ENCODE results near the gene SMCO1. TPM values are rescaled to one million over a fixed set of nuclear protein-coding genes. Genes with fewer than 3 reads are reported as not detected.

The SMCO1 gene
- polyA plus RNA-seq, 1 of the 3 experiments (the other 2 are of a cell fraction): not detected

GRCh38 chr3:196501316-196502044 is 13.7 kb downstream of the SMCO1 start (continued):
- TF ChIP-seq, protein P1, sequence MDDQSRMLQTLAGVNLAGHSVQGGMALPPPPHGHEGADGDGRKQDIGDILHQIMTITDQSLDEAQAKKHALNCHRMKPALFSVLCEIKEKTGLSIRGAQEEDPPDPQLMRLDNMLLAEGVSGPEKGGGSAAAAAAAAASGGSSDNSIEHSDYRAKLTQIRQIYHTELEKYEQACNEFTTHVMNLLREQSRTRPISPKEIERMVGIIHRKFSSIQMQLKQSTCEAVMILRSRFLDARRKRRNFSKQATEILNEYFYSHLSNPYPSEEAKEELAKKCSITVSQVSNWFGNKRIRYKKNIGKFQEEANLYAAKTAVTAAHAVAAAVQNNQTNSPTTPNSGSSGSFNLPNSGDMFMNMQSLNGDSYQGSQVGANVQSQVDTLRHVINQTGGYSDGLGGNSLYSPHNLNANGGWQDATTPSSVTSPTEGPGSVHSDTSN (IDR thresholded peaks at IDR 0.05): no peak
- no peak for TF ChIP-seq RXRA (IDR thresholded peaks at IDR 0.05; ENCODE audit: borderline replicate concordance, low read depth)

- CTCF ChIA-PET: no interaction called here
- Histone ChIP-seq H3K9ac (peak overlapping the region; percentile 96; the same call in 1 of the 2 replicates), H4K20me1 (ENCODE audit: insufficient read depth) (peaks cover 51% of the 10 kb centered on the region), H3K27ac (ENCODE audit: low read depth in 2 of 2, low read length in 1 of 2) (peak overlapping the region; percentile 61 to 94), H3K4me3 (ENCODE audit: low read depth in 2 of 2, low read length in 1 of 2) (peak overlapping the region; percentile 77 to 99), H3F3A (replicated peaks; ENCODE audit: insufficient read depth) (peaks cover 22% of the 10 kb centered on the region), H3K79me2 (ENCODE audit: insufficient read depth) (peaks cover 85% of the 10 kb centered on the region), H3K4me1 (ENCODE audit: control insufficient read depth in 1 of 2, insufficient read depth in 2 of 2, low read depth in 1 of 2, low read length in 1 of 2) (peaks cover 0 to 4% of the 10 kb centered on the region in 2 experiments; a peak in 1 of 4 replicates), H3K9me2 (no peaks in the 10 kb centered on the region), H2AFZ (ENCODE audit: low read depth) (no peak overlapping the region), H3K4me2 (peak overlapping the region; percentile 84), H3K36me3 (replicated peaks in 1 of 2; ENCODE audit: control insufficient read depth in 1 of 2, insufficient read depth in 2 of 2, low read length in 1 of 2) (peaks cover 0 to 10% of the 10 kb centered on the region in 2 experiments), H3K27me3 (ENCODE audit: insufficient read depth) (no peaks in the 10 kb centered on the region), H3K9me3 (no peaks in the 10 kb centered on the region)
- TF ChIP-seq NRF1 (IDR thresholded peaks at IDR 0.05; ENCODE audit: low read depth, low read length) (no peak), ZBTB33 (IDR thresholded peaks at IDR 0.05; ENCODE audit: borderline replicate concordance, low read depth) (no peak), EP300 (IDR thresholded peaks at IDR 0.05; ENCODE audit: borderline replicate concordance in 1 of 2, low read depth in 1 of 2, low read length in 1 of 2) (no peak), FOXJ3 (CRISPR knock-in tag; IDR thresholded peaks at IDR 0.05) (no peak), NFIC (IDR thresholded peaks at IDR 0.05; ENCODE audit: borderline replicate concordance) (no peak), YY1 (IDR thresholded peaks at IDR 0.05; ENCODE audit: low read depth) (no peak), MAX (IDR thresholded peaks at IDR 0.05; ENCODE audit: low read depth) (no peak), GATA2 (CRISPR knock-in tag; IDR thresholded peaks at IDR 0.05) (no peak), POLR2AphosphoS5 (IDR thresholded peaks at IDR 0.05; ENCODE audit: low read depth, low read length) (no peak), FOSL2 (IDR thresholded peaks at IDR 0.05; ENCODE audit: borderline replicate concordance, low read depth) (no peak), CHD2 (IDR thresholded peaks at IDR 0.05; ENCODE audit: low read length, partially characterized antibody) (no peak), FOXM1 (IDR thresholded peaks at IDR 0.05; ENCODE audit: low read depth) (no peak), TAF1 (IDR thresholded peaks at IDR 0.05; ENCODE audit: borderline replicate concordance, low read depth, low read length) (no peak), EZH2phosphoT487 (IDR thresholded peaks at IDR 0.05; ENCODE audit: borderline replicate concordance, low read depth) (no peak), SIN3A (IDR thresholded peaks at IDR 0.05; ENCODE audit: borderline replicate concordance, low read depth, low read length) (no peak)
- POLR2A ChIA-PET: no interaction called here
- no peak for DNase-seq
- 71% methylated on average over 11 of the region's 11 CpGs for WGBS (ENCODE audit: low lambda C conversion rate)
Measured at GRCh38 chr3:196499807-196500524, 15.2 kb downstream of the SMCO1 start.

Measured in SK-N-SH (cell line).